Calu3 (cell line): Measurements from ENCODE around the gene EYS. TPM values are rescaled to one million over a fixed set of nuclear protein-coding genes. Genes with fewer than 3 reads are reported as not detected.
"Not testable (repeated sequence)": the region's sequence is repeated elsewhere in the genome, so short reads cannot be mapped to it uniquely, and the experiment has no call there.

Source experiments
- BruUV-seq: library from RNA; stranded (reverse); fragments of 400-500 nt; replicated peaks from 2 replicates; lab custom pipeline; 2021; lab: Mats Ljungman, UMichigan
- CTCF ChIA-PET: fragments of 300-600 bp; sonication (Branson Sonifier 250); formaldehyde crosslinking; loops from one replicate; lab custom pipeline; 2022; ENCODE audit warnings: antibody characterized with exemption; lab: Charles Lee
- DNase-seq: peaks from one replicate; pipeline ENCODE4 v3.0.0; 2022
- H3K27ac Mint-ChIP-seq: one replicate; pipeline ENCODE4 v1.8.0; 2022; ENCODE audit warnings: mixed read lengths; ENCODE audit not compliant: unreplicated experiment
- H3K27me3 Mint-ChIP-seq: one replicate; pipeline ENCODE4 v1.8.0; 2022; ENCODE audit warnings: mixed read lengths; ENCODE audit not compliant: unreplicated experiment
- H3K36me3 Mint-ChIP-seq: one replicate; pipeline ENCODE4 v1.8.0; 2022; ENCODE audit warnings: mild to moderate bottlenecking, moderate library complexity, mixed read lengths; ENCODE audit not compliant: insufficient read depth, unreplicated experiment
- H3K4me1 Mint-ChIP-seq: one replicate; pipeline ENCODE4 v1.8.0; 2022; ENCODE audit warnings: mild to moderate bottlenecking, low read depth, mixed read lengths; ENCODE audit not compliant: unreplicated experiment
- H3K4me3 Mint-ChIP-seq: one replicate; pipeline ENCODE4 v1.8.0; 2022; ENCODE audit warnings: mild to moderate bottlenecking, low read depth, moderate library complexity, mixed read lengths; ENCODE audit not compliant: unreplicated experiment
- H3K9me3 Mint-ChIP-seq: one replicate; pipeline ENCODE4 v1.8.0; 2022; ENCODE audit warnings: low read depth, mixed read lengths; ENCODE audit not compliant: unreplicated experiment
- CTCF ChIP-seq: fragments of 200-600 bp; IDR thresholded peaks from one replicate; pipeline ENCODE4 v1.8.0; 2022; ENCODE audit warnings: antibody characterized with exemption; ENCODE audit not compliant: unreplicated experiment
- intact Hi-C: fragments of 100-400 bp; cut with micrococcal nuclease; formaldehyde crosslinking; loops from one replicate; pipeline ENCODE4 v1.10.0; 2022; ENCODE audit not compliant: unreplicated experiment
- total RNA-seq: library from RNA; stranded (reverse); gene quantifications from 2 replicates; pipeline ENCODE4 v1.2.3, GENCODE V29; 2022

The EYS gene
- total RNA-seq, 1 experiment from 2014 or later = not detected

- TF ChIP-seq CTCF = peak; percentile 46
- intact Hi-C loops = loop anchor here (1.0 to 5.0 kb wide), 5 partner anchors 166 to 458 kb away; no protein-coding TSS in a partner anchor
- Mint-ChIP-seq H3K27me3 (no peaks in the 10 kb centered on the region), H3K4me3 (no peak overlapping the region), H3K27ac (no peak overlapping the region), H3K36me3 (no peaks in the 10 kb centered on the region), H3K4me1 (no peaks in the 10 kb centered on the region), H3K9me3 (no peaks in the 10 kb centered on the region)
- BruUV-seq = no TSS peak
- no peak for DNase-seq
- CTCF ChIA-PET = interaction anchor here (0.6 to 1.5 kb wide), 11 partner anchors 25 to 414 kb away, joined by 3 to 36 read pairs (median 5); no protein-coding TSS in a partner anchor
Observed at GRCh38 chr6:63764318-63764916, 1942.6 kb downstream of the EYS start.

- H3K27me3 Mint-ChIP-seq = no peaks in the 10 kb centered on the region
- no peaks in the 10 kb centered on the region for H3K36me3 Mint-ChIP-seq
- CTCF ChIA-PET = interaction anchor here (0.7 kb wide), 1 partner anchor 20 kb away, joined by 4 read pairs; no protein-coding TSS in a partner anchor
- H3K27ac Mint-ChIP-seq = no peak overlapping the region
- no peak for TF ChIP-seq CTCF
- no peak overlapping the region for H3K4me3 Mint-ChIP-seq
- H3K4me1 Mint-ChIP-seq = no peaks in the 10 kb centered on the region
- BruUV-seq = no TSS peak
- intact Hi-C loops = loop anchor here (5.0 kb wide), 2 partner anchors 183 to 253 kb away; no protein-coding TSS in a partner anchor
- H3K9me3 Mint-ChIP-seq = peaks cover 3% of the 10 kb centered on the region
- no peak for DNase-seq
Observed at GRCh38 chr6:63760199-63760598, 1946.8 kb downstream of the EYS start.

- H3K4me3 Mint-ChIP-seq = no peak overlapping the region
- H3K4me1 Mint-ChIP-seq = no peaks in the 10 kb centered on the region
- H3K36me3 Mint-ChIP-seq = no peaks in the 10 kb centered on the region
- no peak for DNase-seq
- H3K27me3 Mint-ChIP-seq = no peaks in the 10 kb centered on the region
- peaks cover 3% of the 10 kb centered on the region for H3K9me3 Mint-ChIP-seq
- H3K27ac Mint-ChIP-seq = no peak overlapping the region
- no TSS peak for BruUV-seq
- intact Hi-C loops = loop anchor here (5.0 kb wide), 2 partner anchors 182 to 252 kb away; no protein-coding TSS in a partner anchor
- CTCF ChIA-PET = no interaction called here
- TF ChIP-seq CTCF = no peak
Observed at GRCh38 chr6:63759605-63760105, 1947.4 kb downstream of the EYS start.

- no peak overlapping the region for H3K27ac Mint-ChIP-seq
- CTCF ChIA-PET = no interaction called here
- H3K4me3 Mint-ChIP-seq = no peak overlapping the region
- no peak for TF ChIP-seq CTCF
- no TSS peak for BruUV-seq
- intact Hi-C loops = no loop called here
- peaks cover 3% of the 10 kb centered on the region for H3K9me3 Mint-ChIP-seq
- no peaks in the 10 kb centered on the region for H3K27me3 Mint-ChIP-seq
- no peaks in the 10 kb centered on the region for H3K4me1 Mint-ChIP-seq
- no peak for DNase-seq
- no peaks in the 10 kb centered on the region for H3K36me3 Mint-ChIP-seq
Observed at GRCh38 chr6:63757826-63758225, 1949.2 kb downstream of the EYS start.

GRCh38 chr6:63757275-63757674, 1949.8 kb downstream of the EYS start:
- DNase-seq, CTCF ChIA-PET, H3K9me3 Mint-ChIP-seq, H3K27me3 Mint-ChIP-seq, H3K27ac Mint-ChIP-seq, H3K36me3 Mint-ChIP-seq, BruUV-seq, intact Hi-C loops, H3K4me1 Mint-ChIP-seq, H3K4me3 Mint-ChIP-seq: not testable (repeated sequence)
